Measurements from ENCODE around the gene C2orf68.

C2orf68 gene

DNA sequence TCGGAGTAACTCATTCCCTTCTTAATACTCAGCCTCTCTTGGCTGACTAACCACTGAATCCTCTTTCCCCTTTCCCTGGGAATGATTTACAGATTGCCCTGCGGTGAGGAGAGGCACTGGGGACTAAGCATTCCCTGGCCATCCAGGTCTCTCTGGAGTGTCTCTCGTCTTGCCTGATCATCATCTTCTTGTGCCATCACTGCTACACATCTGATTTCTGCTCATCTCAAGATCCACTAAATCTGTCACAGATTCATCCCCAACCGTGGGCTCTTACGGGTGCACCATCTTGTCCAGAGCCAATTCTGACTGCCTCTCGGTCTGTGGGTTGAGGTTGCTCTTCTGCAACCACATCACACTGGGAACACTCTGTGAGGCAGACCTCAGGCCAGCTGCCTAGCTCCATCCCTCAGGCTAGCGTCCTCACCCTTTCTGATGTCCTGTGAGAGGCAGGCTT, 44.1 kb upstream of the C2orf68 start:
- DNase-seq (ENCODE audit: low read depth in 2 of 2) = peak in 1 of 2 donors; percentile 62
- no peak overlapping the region for H3K4me3 ChIP-seq (replicated peaks in 1 of 2; ENCODE audit: low read depth in 2 of 2, low read length in 2 of 2)
- TF ChIP-seq, protein P1, sequence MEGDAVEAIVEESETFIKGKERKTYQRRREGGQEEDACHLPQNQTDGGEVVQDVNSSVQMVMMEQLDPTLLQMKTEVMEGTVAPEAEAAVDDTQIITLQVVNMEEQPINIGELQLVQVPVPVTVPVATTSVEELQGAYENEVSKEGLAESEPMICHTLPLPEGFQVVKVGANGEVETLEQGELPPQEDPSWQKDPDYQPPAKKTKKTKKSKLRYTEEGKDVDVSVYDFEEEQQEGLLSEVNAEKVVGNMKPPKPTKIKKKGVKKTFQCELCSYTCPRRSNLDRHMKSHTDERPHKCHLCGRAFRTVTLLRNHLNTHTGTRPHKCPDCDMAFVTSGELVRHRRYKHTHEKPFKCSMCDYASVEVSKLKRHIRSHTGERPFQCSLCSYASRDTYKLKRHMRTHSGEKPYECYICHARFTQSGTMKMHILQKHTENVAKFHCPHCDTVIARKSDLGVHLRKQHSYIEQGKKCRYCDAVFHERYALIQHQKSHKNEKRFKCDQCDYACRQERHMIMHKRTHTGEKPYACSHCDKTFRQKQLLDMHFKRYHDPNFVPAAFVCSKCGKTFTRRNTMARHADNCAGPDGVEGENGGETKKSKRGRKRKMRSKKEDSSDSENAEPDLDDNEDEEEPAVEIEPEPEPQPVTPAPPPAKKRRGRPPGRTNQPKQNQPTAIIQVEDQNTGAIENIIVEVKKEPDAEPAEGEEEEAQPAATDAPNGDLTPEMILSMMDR (IDR thresholded peaks at IDR 0.05; ENCODE audit: low read depth, low read length) = no peak

DNA sequence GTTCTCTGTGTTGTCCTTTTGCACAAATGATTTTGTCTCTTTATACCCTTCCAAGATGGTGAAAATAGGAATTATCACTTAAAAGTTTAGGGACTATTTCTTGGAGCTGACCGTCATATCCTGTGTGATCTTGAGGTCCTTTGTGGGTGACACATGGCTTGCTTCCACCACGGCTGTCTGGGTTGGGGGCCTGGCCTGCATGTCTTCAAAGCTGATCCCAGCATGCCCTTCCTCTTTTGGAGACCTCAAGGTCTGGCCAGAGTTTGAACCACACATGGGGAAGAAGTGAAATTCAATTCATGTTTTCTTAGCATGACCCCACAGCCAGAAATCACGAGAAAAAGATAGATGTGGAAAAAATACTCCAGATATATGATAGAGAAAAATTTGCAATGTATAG, 42.1 kb upstream of the C2orf68 start:
- H3K4me3 ChIP-seq (replicated peaks in 1 of 2; ENCODE audit: low read depth in 2 of 2, low read length in 2 of 2) = no peak overlapping the region
- TF ChIP-seq, protein P1 (IDR thresholded peaks at IDR 0.05; ENCODE audit: low read depth, low read length) = no peak
- no peak for DNase-seq (ENCODE audit: low read depth in 2 of 2)

DNA sequence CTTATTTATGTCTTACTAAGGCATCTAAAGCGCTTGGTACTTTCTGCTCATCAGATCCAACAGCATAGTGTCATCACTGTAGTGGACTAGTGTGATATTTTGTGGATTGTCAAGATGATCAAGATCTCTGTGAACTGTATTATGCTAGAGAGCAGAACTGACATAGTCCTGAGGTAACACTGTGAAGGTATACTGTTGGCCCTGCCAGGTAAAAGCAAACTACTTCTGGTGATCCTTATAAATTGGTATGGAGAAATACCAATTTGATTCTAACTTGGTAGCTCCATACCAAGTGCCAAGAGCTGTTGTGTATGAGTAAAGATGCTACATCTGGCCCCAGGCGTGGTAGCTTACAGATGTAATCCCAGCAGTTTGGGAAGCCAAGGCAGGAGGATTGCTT, 40.2 kb upstream of the C2orf68 start:
- no peak for DNase-seq (ENCODE audit: low read depth in 2 of 2)
- TF ChIP-seq, protein P1 (IDR thresholded peaks at IDR 0.05; ENCODE audit: low read depth, low read length) = no peak
- no peak overlapping the region for H3K4me3 ChIP-seq (replicated peaks in 1 of 2; ENCODE audit: low read depth in 2 of 2, low read length in 2 of 2)

DNA sequence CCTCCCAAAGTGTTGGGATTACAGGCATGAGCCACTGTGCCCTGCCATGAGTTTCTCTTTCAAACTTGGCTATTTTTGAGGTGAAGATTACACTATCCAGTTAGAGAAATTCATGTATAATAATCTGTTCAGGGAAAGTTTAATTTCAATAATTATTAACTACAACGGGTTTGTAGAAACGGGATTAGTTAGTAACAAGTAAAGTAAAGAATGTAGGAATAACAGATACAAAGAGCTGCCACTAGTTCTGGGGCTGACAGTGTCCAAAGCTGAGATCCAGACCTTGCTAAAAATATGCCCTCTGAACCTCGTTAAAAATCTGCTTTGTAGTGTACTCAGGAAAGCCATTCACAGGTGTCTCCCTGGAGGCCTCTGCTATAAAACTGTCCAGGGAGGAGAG, 39.2 kb upstream of the C2orf68 start:
- TF ChIP-seq, protein P1 (IDR thresholded peaks at IDR 0.05; ENCODE audit: low read depth, low read length) = no peak
- DNase-seq (ENCODE audit: low read depth in 2 of 2) = no peak
- H3K4me3 ChIP-seq (replicated peaks in 1 of 2; ENCODE audit: low read depth in 2 of 2, low read length in 2 of 2) = no peak overlapping the region

DNA sequence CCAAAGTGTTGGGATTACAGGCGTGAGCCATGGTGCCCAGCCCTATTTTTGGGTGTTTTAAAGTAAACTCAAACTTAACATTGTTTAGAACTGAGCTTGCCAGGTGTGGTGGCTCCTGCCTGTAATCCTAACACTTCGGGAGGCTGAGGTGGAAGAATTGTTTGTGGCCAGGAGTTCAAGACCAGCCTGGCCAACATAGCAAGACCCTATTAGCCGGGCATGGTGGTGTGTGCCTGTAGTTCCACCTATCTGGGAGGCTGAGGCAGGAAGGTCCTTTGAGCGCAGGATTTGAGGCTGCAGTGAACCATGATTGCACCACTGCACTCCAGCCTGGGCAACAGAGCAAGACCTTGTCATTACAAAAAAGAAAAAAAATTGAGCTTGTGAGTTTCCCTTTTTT, 38.6 kb upstream of the C2orf68 start:
- no peak overlapping the region for H3K4me3 ChIP-seq (replicated peaks in 1 of 2; ENCODE audit: low read depth in 2 of 2, low read length in 2 of 2)
- TF ChIP-seq, protein P1 (IDR thresholded peaks at IDR 0.05; ENCODE audit: low read depth, low read length) = no peak
- no peak for DNase-seq (ENCODE audit: low read depth in 2 of 2)

DNA sequence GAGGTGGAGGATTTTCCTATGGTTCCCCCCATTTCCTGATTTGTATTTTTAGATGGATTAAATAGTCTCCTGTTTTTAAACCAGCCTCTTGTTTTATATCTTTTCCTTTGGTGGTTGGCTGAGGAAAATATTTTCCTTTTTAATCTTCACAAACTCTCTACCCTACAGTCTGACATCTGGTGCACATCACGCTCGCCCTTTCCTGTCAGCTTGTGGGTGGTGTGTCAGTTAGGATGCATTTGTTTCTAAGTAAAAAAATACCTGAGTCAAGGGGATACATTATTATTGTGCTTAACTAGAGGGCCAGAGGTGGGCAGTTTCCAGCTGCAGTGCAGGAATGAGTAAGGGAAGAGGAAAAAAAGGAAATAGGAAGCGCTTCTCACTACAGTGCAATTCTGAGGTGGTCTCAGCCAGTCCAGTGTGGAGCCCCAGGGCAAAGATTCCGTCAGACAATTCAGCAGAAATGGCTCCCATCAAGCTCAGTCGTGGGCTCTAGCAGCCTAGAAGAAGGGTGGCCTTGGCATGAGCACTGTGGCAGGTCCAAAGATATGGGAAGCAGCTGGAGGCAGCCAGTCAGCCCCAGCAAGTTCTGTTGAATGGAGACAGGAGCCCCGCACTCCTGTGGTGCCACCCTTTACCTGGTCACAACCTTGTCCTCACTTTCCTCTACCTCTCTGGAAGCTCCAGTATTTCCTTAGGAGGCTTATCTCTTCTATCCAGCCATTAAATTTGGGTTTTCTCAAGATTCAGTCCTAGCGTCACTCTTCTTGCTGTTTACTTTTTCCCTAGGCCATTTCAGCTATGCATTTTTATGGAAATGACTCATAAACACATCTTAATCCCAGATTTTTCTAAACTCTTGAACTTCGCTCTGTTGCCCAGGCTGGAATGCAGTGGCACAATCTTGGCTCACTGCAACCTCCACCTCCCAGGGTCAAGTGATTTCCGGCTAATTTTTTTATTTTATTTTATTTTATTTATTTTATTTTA, 37.6 kb upstream of the C2orf68 start:
- TF ChIP-seq, protein P1 (IDR thresholded peaks at IDR 0.05; ENCODE audit: low read depth, low read length) = no peak
- no peak overlapping the region for H3K4me3 ChIP-seq (replicated peaks in 1 of 2; ENCODE audit: low read depth in 2 of 2, low read length in 2 of 2)
- peak; percentile 55 to 63 for DNase-seq (ENCODE audit: low read depth in 2 of 2)
